ENCODE data around the gene RIPOR2. TPM values are rescaled to one million over a fixed set of nuclear protein-coding genes. Genes with fewer than 3 reads are reported as not detected.
A peak's percentile ranks its signal among the peaks of the same experiment; 100 is the strongest.

The RIPOR2 gene
- polyA plus RNA-seq, 3 donors = 154 to 181 (median 179) TPM

GRCh38 chr6:24833711-24834386 lies 101.9 kb downstream of the RIPOR2 start:
- Histone ChIP-seq H3K79me2 (ENCODE audit: insufficient read depth, low read length) (no peaks in the 10 kb centered on the region), H3K4me1 (ENCODE audit: control insufficient read depth in 1 of 2, insufficient read depth in 2 of 2, low read length in 2 of 2) (no peaks in the 10 kb centered on the region), H3K4me3 (replicated peaks in 1 of 3; ENCODE audit: low read depth in 2 of 3, low read length in 3 of 3) (no peak overlapping the region), H2AFZ (ENCODE audit: insufficient read depth, low read depth, low read length, poor library complexity, severe bottlenecking) (no peak overlapping the region), H3K9me3 (replicated peaks in 1 of 2; ENCODE audit: control insufficient read depth in 1 of 2, insufficient read depth in 1 of 2, low read length in 2 of 2) (no peaks in the 10 kb centered on the region), H4K20me1 (ENCODE audit: insufficient read depth, low read length) (peaks cover 100% of the 10 kb centered on the region), H3K27ac (ENCODE audit: low read depth in 1 of 2, low read length in 2 of 2) (peak overlapping the region in 1 of 2 donors; percentile 9), H3K36me3 (replicated peaks in 1 of 2; ENCODE audit: control insufficient read depth in 1 of 2, insufficient read depth in 2 of 2, low read length in 2 of 2) (peaks cover 89 to 100% of the 10 kb centered on the region in 2 donors), H3K4me2 (replicated peaks; ENCODE audit: extremely low read depth, low read length, poor library complexity, severe bottlenecking) (no peak overlapping the region), H3K9ac (ENCODE audit: insufficient read depth, low read length, poor library complexity, severe bottlenecking) (no peak overlapping the region), H3K27me3 (ENCODE audit: control insufficient read depth in 2 of 2, insufficient read depth in 2 of 2, low read length in 2 of 2) (no peaks in the 10 kb centered on the region)
- H3K27me3 Mint-ChIP-seq (ENCODE audit: low read depth in 3 of 3) = no peaks in the 10 kb centered on the region
- no peaks in the 10 kb centered on the region for H3K4me1 Mint-ChIP-seq
- WGBS (ENCODE audit: insufficient coverage) = no CpG with 5 or more reads among the region's 4 CpGs
- no peak overlapping the region for H3K4me3 Mint-ChIP-seq
- peak overlapping the region in 4 of 7 donors; percentile 18 to 63 (median 46) for H3K27ac Mint-ChIP-seq
- DNase-seq = no peak
- H3K9me3 Mint-ChIP-seq = no peaks in the 10 kb centered on the region
- TF ChIP-seq CTCF (IDR thresholded peaks at IDR 0.05) = no peak
- peaks cover 85 to 96% of the 10 kb centered on the region in 2 donors for H3K36me3 Mint-ChIP-seq
- intact Hi-C loops (cut with micrococcal nuclease) = no loop called here

GRCh38 chr6:24832794-24833193 lies 103.0 kb downstream of the RIPOR2 start:
- no peaks in the 10 kb centered on the region for H3K4me1 ChIP-seq (ENCODE audit: control insufficient read depth in 1 of 2, insufficient read depth in 2 of 2, low read length in 2 of 2)
- H4K20me1 ChIP-seq (ENCODE audit: insufficient read depth, low read length) = peaks cover 99% of the 10 kb centered on the region
- no peaks in the 10 kb centered on the region for H3K9me3 ChIP-seq (replicated peaks in 1 of 2; ENCODE audit: control insufficient read depth in 1 of 2, insufficient read depth in 1 of 2, low read length in 2 of 2)
- TF ChIP-seq CTCF (IDR thresholded peaks at IDR 0.05) = no peak
- H3K36me3 ChIP-seq (replicated peaks in 1 of 2; ENCODE audit: control insufficient read depth in 1 of 2, insufficient read depth in 2 of 2, low read length in 2 of 2) = peaks cover 90 to 100% of the 10 kb centered on the region in 2 donors
- intact Hi-C loops (cut with micrococcal nuclease) = no loop called here
- H3K27ac Mint-ChIP-seq = no peak overlapping the region
- no CpG with 5 or more reads among the region's 1 CpG for WGBS (ENCODE audit: insufficient coverage)
- no peaks in the 10 kb centered on the region for H3K9me3 Mint-ChIP-seq
- no peak overlapping the region for H3K4me3 Mint-ChIP-seq
- H2AFZ ChIP-seq (ENCODE audit: insufficient read depth, low read depth, low read length, poor library complexity, severe bottlenecking) = no peak overlapping the region
- H3K79me2 ChIP-seq (ENCODE audit: insufficient read depth, low read length) = no peaks in the 10 kb centered on the region
- H3K27me3 ChIP-seq (ENCODE audit: control insufficient read depth in 2 of 2, insufficient read depth in 2 of 2, low read length in 2 of 2) = no peaks in the 10 kb centered on the region
- peaks cover 87 to 96% of the 10 kb centered on the region in 2 donors for H3K36me3 Mint-ChIP-seq
- DNase-seq = no peak
- H3K27me3 Mint-ChIP-seq (ENCODE audit: low read depth in 3 of 3) = peaks cover 0 to 2% (median 0%) of the 10 kb centered on the region in 3 donors
- H3K4me1 Mint-ChIP-seq = no peaks in the 10 kb centered on the region
- no peak overlapping the region for H3K9ac ChIP-seq (ENCODE audit: insufficient read depth, low read length, poor library complexity, severe bottlenecking)
- no peak overlapping the region for H3K4me2 ChIP-seq (replicated peaks; ENCODE audit: extremely low read depth, low read length, poor library complexity, severe bottlenecking)
- H3K4me3 ChIP-seq (replicated peaks in 1 of 3; ENCODE audit: low read depth in 2 of 3, low read length in 3 of 3) = no peak overlapping the region
- H3K27ac ChIP-seq (ENCODE audit: low read depth in 1 of 2, low read length in 2 of 2) = no peak overlapping the region

Data from CD14-positive monocyte (primary cell).